ENCODE measurements around the gene TENM4. TPM values are rescaled to one million over a fixed set of nuclear protein-coding genes. Genes with fewer than 3 reads are reported as not detected.

The TENM4 gene
- total and polyA plus RNA-seq, 10 of the 15 experiments (the other 5 are each of a cell fraction or from before 2014, with no cell fraction given), result 0.03 to 0.12 (median 0.06) TPM; not detected in 7

- no peaks in the 10 kb centered on the region for H3K27me3 ChIP-seq (replicated peaks in 1 of 2; ENCODE audit: control insufficient read depth in 2 of 2, insufficient read depth in 2 of 2, low read length in 1 of 2)
- ChIA-PET SMC1A (ENCODE audit: uncharacterized antibody, unreplicated experiment) (no interaction called here), RAD21 (ENCODE audit: unreplicated experiment) (no interaction called here), POLR2A (no interaction called here), CTCF (no interaction called here)
- intact Hi-C loops (cut with micrococcal nuclease; ENCODE audit: unreplicated experiment), result no loop called here
- H3K4me3 ChIP-seq, result no peak overlapping the region
- no peak overlapping the region for H2AFZ ChIP-seq (ENCODE audit: control insufficient read depth, low read depth, low read length)
- no peak for TF ChIP-seq MLLT1 (IDR thresholded peaks at IDR 0.05)
- no peak for TF ChIP-seq RBBP5 (conservative IDR thresholded peaks at IDR 0.05)
- no peak for TF ChIP-seq SREBF2 (IDR thresholded peaks at IDR 0.05; ENCODE audit: low read length)
- TF ChIP-seq YBX1 (IDR thresholded peaks at IDR 0.05), result no peak
- no peak for TF ChIP-seq USF1 (IDR thresholded peaks at IDR 0.05; ENCODE audit: borderline replicate concordance, extremely low read length, insufficient read depth, low read depth, low read length)
- TF ChIP-seq KLF5 (IDR thresholded peaks at IDR 0.05; ENCODE audit: partially characterized antibody), result no peak
- TF ChIP-seq TBL1XR1 (IDR thresholded peaks at IDR 0.05; ENCODE audit: low read depth, low read length), result no peak
- TF ChIP-seq BCLAF1 (IDR thresholded peaks at IDR 0.05), result no peak
- TF ChIP-seq SP1 (IDR thresholded peaks at IDR 0.05; ENCODE audit: low read depth, low read length), result no peak
- no peak for TF ChIP-seq TARDBP (IDR thresholded peaks at IDR 0.05; ENCODE audit: borderline replicate concordance)
- TF ChIP-seq NKRF (conservative IDR thresholded peaks at IDR 0.05), result no peak
- TF ChIP-seq NR2F1 (conservative IDR thresholded peaks at IDR 0.05), result no peak
- no peak for TF ChIP-seq HDAC2 (IDR thresholded peaks at IDR 0.05)
- no peak for TF ChIP-seq EED (IDR thresholded peaks at IDR 0.05; ENCODE audit: low read depth)
- TF ChIP-seq ESRRA (IDR thresholded peaks at IDR 0.05; ENCODE audit: low read length), result no peak
- no peak for TF ChIP-seq RB1 (IDR thresholded peaks at IDR 0.05; ENCODE audit: borderline replicate concordance)
- TF ChIP-seq BMI1 (IDR thresholded peaks at IDR 0.05; ENCODE audit: borderline replicate concordance), result no peak
- no peak for TF ChIP-seq EP300 (IDR thresholded peaks at IDR 0.05; ENCODE audit: borderline replicate concordance in 1 of 2, control insufficient read depth in 1 of 2, low read depth in 2 of 2, low read length in 2 of 2)
- TF ChIP-seq NBN (IDR thresholded peaks at IDR 0.05), result no peak
- no peaks in the 10 kb centered on the region for H3K9me3 ChIP-seq (replicated peaks; ENCODE audit: control insufficient read depth, insufficient read depth, low read length)
- H4K20me1 ChIP-seq (ENCODE audit: control insufficient read depth, insufficient read depth), result no peaks in the 10 kb centered on the region
- no TSS peak for BruUV-seq (replicated peaks)
- no peaks in the 10 kb centered on the region for H3K4me1 ChIP-seq (ENCODE audit: control insufficient read depth, insufficient read depth, low read length)
- no peaks in the 10 kb centered on the region for H3K79me2 ChIP-seq (ENCODE audit: control insufficient read depth, insufficient read depth, low read length)
- DNase-seq (ENCODE audit: low read depth, low spot score) (no peak), ATAC-seq (no peak), FAIRE-seq (no peak)
- no peaks in the 10 kb centered on the region for H3K36me3 ChIP-seq (ENCODE audit: control insufficient read depth in 2 of 2, insufficient read depth in 2 of 2, low read length in 1 of 2)
- no peak overlapping the region for H3K4me2 ChIP-seq (ENCODE audit: control insufficient read depth, insufficient read depth)
- H3K9ac ChIP-seq (ENCODE audit: control insufficient read depth, insufficient read depth, low read length), result no peak overlapping the region
- in situ Hi-C loops (cut with MboI), result no loop called here
- WGBS (ENCODE audit: insufficient coverage, insufficient replicate concordance, low lambda C conversion rate, missing lambda C conversion rate), result 20% methylated on average over 4 of the region's 4 CpGs
- no peak overlapping the region for H3K27ac ChIP-seq (ENCODE audit: control insufficient read depth, insufficient read depth)
Observed at GRCh38 chr11:79184285-79184684, 256.5 kb downstream of the TENM4 start.
